HG03045 (cell line): ENCODE measurements around the gene ZIC2.

Experiments used
- ATAC-seq: cut with Tn5 transposase; IDR thresholded peaks from one replicate; pipeline ENCODE4 v1.9.1; 2021; ENCODE audit warnings: mild to moderate bottlenecking, moderate library complexity; ENCODE audit not compliant: unreplicated experiment

Gene ZIC2

GRCh38 chr13:99984461-99985240 is 3.1 kb downstream of the ZIC2 start:
- ATAC-seq: no peak

GRCh38 chr13:99985241-99985874 is 3.8 kb downstream of the ZIC2 start:
- ATAC-seq: no peak

- no peak for ATAC-seq
Observed at GRCh38 chr13:99985886-99986527, 4.4 kb downstream of the ZIC2 start.

- no peak for ATAC-seq
Observed at GRCh38 chr13:99986741-99987140, 5.2 kb downstream of the ZIC2 start.

DNA sequence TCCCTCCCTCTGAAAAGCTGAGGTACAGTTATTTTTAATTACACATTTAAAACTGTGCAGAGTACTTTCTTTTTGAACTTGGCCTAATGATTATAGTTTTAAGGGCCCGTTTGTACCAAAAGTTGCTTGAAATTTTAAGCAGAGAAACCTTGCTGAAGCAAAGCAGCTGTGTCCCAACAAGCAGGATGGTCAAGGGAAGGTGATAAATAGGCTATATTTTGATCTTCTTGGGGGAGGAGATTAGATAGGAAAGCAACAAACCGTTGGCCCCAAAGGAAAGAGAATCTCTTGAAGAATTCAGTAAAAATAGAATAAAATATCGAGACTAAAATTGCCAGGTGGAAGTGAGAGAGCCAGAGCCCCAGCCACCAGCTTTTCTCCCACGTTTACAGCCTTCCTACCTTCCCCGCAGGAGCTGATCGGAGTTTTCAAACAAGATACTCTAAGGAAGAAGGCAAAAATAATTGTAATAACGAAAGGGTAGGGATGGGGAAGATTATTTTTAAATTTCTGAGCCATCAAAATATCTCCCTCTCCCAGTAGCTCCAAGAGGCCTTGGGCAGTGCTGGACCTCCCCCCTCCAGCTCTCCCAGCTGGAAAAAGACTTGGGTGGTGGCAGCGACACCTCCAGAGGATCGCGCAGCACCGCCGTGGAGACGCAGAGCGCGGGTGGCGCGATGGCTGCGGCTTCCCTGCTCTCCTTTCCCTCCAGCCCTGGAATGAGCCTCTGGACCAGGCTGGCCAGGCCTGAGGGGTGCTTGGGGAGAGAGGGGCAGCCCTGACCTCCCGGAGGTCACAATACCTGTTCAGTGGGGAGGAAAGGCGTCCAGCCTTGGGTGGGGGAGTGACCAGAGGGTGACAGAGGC is 5.8 kb downstream of the ZIC2 start:
- no peak for ATAC-seq

DNA sequence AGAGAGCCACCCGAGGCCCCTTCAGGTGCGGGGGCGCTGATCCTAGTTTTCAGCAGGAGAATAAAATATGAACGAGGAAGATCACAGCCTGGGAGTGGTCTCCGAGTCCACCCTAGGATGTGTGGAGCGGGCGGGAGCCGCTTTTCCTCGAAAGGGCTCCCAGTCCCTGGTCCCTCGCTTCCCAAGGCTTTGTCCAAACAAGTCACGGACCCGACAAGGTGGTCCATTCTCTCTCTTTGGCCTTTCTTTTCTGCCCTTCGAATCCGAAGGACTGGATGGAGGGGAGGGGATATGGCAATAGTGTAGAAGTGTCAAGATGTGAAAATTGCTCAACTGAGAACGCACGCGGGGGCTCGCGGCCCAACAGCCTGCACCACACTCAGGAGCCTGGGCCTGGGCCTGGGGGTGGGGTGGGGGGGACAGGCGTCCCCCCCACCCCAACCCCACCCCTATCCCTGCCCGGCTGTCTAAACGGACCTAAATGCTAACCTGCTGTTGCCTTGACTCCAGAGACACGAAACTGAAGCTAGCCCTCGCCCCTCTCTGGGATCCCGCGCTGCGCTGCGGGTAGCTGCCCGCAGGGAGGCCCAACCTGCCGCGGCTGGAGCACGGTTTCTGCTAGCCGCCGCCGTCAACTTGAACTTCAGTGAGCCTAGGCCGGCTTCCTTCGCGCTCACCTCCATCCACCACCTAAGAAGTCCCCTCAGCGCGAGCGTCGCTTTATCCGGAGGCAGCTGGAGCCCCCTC is 7.1 kb downstream of the ZIC2 start:
- ATAC-seq: no peak

GRCh38 chr13:99989276-99990125 is 7.9 kb downstream of the ZIC2 start:
- ATAC-seq: no peak

DNA sequence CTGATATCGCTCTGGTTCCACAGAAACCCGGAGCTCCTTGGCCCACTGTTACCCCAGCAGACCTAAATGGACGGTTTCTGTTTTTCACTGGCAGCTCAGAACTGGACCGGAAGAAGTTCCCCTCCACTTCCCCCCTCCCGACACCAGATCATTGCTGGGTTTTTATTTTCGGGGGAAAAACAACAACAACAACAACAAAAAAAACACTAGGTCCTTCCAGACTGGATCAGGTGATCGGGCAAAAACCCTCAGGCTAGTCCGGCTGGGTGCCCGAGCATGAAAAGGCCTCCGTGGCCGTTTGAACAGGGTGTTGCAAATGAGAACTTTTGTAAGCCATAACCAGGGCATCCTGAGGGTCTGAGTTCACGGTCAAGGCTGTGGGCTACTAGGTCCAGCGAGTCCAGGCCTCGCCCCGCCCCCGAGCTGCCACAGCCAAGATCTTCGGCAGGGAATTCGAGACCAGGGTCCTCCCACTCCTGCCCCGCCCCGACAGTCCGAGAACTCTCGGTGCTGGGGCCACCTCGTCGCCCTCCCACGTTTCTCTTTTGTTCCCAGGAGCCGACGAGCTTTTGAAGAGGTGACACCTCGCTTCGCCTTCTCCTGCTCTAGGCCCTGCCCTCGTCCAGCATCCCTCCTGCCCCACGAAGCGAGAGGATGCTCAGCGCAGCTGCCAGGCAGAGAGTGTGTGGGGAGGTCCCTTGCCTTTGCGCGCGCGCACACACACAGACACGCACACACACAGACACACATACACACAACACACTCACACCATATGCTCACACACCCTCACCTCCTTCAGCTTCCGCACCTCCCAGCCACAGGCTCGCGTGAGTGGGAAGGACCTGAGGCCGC is 8.8 kb downstream of the ZIC2 start:
- ATAC-seq: no peak

GRCh38 chr13:99991013-99991827 is 9.6 kb downstream of the ZIC2 start:
- ATAC-seq: no peak

DNA sequence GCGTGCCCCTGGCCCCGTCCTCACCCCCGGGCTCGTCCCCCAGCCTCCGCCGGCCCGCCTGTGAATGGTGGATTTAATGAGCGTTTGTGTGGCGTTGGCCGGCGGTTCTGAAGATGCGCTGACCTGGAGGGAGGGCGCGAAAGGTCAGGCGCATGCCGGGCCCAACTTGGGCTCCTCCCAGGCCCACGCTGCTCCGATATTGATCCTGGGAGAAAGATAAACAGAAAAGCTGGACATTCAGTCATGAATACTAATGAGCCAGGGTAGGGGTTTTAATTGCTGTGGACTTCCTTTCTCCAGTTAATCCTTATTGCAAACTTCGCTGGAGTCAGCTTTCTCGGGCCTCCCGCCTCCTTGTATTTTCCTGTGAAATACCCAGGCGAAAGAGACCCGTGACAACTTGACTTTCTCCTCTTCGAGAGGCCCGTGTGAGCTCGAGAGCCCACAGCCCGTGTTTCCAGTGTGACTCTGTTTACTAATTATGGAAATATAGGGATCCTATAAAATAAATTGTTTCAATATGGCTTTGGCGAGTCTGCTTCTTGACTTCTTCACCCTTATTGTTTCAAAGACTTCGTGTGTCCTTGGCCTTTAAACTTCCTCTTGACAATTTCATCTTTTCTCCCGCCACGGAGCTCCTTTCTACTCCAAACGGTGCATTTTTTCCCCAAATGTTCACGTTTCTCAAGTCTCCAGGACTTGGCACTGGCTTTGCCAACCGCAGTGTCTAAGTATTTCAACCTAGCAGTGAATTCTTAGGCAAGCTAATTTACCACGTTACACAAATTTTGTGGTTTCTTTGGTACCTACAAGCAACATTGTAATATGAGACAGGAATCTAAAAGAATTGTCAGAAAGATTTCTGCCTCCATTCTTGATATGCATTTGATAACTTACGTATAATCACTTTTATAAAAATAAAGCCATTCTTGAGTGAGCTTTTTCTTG is 10.5 kb downstream of the ZIC2 start:
- no peak for ATAC-seq

- ATAC-seq: no peak
Observed at GRCh38 chr13:99992949-99993351, 11.4 kb downstream of the ZIC2 start.

GRCh38 chr13:99993660-99994637 is 12.4 kb downstream of the ZIC2 start:
- no peak for ATAC-seq

DNA sequence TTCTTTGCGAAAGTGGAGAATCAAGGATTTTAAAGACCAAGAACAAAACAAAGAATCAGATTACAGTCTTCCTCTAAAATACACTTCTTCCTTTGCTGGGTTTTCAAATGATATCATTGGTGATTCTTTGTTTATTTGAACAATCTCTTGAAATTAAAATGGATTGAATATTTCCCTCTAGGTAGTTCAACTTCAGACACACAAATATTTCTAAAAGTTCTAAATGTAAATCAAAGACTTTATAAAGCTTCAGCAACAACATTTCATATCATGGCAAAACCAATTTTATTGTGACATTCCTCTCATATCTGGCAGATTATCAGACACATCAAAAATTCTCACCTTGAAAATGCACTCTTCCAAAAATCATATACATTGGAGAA is 13.0 kb downstream of the ZIC2 start:
- ATAC-seq: no peak

- ATAC-seq: no peak
Observed at GRCh38 chr13:99995104-99995588, 13.6 kb downstream of the ZIC2 start.

- ATAC-seq: no peak
Observed at GRCh38 chr13:99995589-99996380, 14.2 kb downstream of the ZIC2 start.
